Immature natural killer cell (primary cell): ENCODE data around the gene MS4A8. TPM values are rescaled to one million over a fixed set of nuclear protein-coding genes. Genes with fewer than 3 reads are reported as not detected.
"Not testable (repeated sequence)": the region's sequence is repeated elsewhere in the genome, so short reads cannot be mapped to it uniquely, and the experiment has no call there.

Experiments
- DNase-seq, 3 donors: peaks; one replicate each; pipeline ENCODE4 v3.0.0; 2022; ENCODE audit warnings: mixed read lengths in 1 of 3
- H3K27ac Mint-ChIP-seq, 6 donors: one replicate each; pipeline ENCODE4 v1.8.0; 2020; ENCODE audit warnings: mixed read lengths in 6 of 6, mild to moderate bottlenecking in 5 of 6, inconsistent platforms in 4 of 6, moderate library complexity in 3 of 6
- H3K27me3 Mint-ChIP-seq, 3 donors: one replicate each; pipeline ENCODE4 v1.8.0; 2020 to 2021; ENCODE audit warnings: low read depth in 3 of 3, mild to moderate bottlenecking in 3 of 3, mixed read lengths in 3 of 3, moderate library complexity in 3 of 3, inconsistent platforms in 1 of 3
- H3K36me3 Mint-ChIP-seq, 3 donors: one replicate each; pipeline ENCODE4 v1.8.0; 2020; ENCODE audit warnings: mixed read lengths in 3 of 3, inconsistent platforms in 2 of 3, mild to moderate bottlenecking in 2 of 3
- H3K4me1 Mint-ChIP-seq, 2 donors: one replicate each; pipeline ENCODE4 v1.8.0; 2020; ENCODE audit warnings: inconsistent platforms in 2 of 2, mild to moderate bottlenecking in 2 of 2, mixed read lengths in 2 of 2, moderate library complexity in 1 of 2
- H3K4me3 Mint-ChIP-seq, 5 donors: one replicate each; pipeline ENCODE4 v1.8.0; 2020; ENCODE audit warnings: mild to moderate bottlenecking in 5 of 5, mixed read lengths in 5 of 5, inconsistent platforms in 3 of 5, moderate library complexity in 3 of 5
- H3K9me3 Mint-ChIP-seq, 6 donors: one replicate each; pipeline ENCODE4 v1.8.0; 2020; ENCODE audit warnings: mild to moderate bottlenecking in 6 of 6, mixed read lengths in 6 of 6, inconsistent platforms in 4 of 6, moderate library complexity in 3 of 6
- polyA plus RNA-seq, 3 donors: library from polyadenylated mRNA; unstranded; fragments of 300-500 nt; fragmentation: Illumina TruSeq; gene quantifications; one replicate each; pipeline ENCODE4 v1.2.3, GENCODE V29; 2021

The MS4A8 gene
- polyA plus RNA-seq, 3 donors from 2014 or later: not detected

DNA sequence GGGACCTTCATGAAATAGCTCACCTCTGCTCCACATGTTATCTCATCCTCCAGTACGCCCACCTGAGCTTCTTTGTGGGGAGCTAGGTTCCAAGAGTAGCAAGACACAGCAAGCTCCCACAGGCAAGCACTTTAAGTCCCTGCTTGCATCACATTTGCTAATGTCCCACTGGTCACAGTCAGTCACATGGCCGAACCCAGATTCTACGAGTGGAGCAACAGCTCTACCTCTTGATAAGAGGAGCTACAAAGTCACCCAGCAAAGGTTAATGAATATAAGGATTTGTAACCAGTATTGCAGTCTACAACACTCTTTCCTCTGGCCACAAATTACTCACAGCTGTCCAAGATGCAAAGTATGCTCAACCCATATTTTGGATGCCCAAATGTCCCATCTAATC, 42.0 kb downstream of the MS4A8 start:
- Mint-ChIP-seq H3K9me3 (peaks cover 0 to 4% (median 0%) of the 10 kb centered on the region in 6 donors), H3K27me3 (peaks cover 2 to 3% (median 3%) of the 10 kb centered on the region in 3 donors), H3K27ac (no peak overlapping the region), H3K36me3 (no peaks in the 10 kb centered on the region), H3K4me3 (no peak overlapping the region), H3K4me1 (no peaks in the 10 kb centered on the region)
- DNase-seq: no peak

- no peaks in the 10 kb centered on the region for H3K4me1 Mint-ChIP-seq
- H3K27me3 Mint-ChIP-seq: peaks cover 2 to 3% (median 3%) of the 10 kb centered on the region in 3 donors
- no peak overlapping the region for H3K4me3 Mint-ChIP-seq
- H3K27ac Mint-ChIP-seq: no peak overlapping the region
- DNase-seq: no peak
- no peaks in the 10 kb centered on the region for H3K36me3 Mint-ChIP-seq
- peaks cover 0 to 4% (median 0%) of the 10 kb centered on the region in 6 donors for H3K9me3 Mint-ChIP-seq
Observed at GRCh38 chr11:60743058-60743457, 43.6 kb downstream of the MS4A8 start.

DNA sequence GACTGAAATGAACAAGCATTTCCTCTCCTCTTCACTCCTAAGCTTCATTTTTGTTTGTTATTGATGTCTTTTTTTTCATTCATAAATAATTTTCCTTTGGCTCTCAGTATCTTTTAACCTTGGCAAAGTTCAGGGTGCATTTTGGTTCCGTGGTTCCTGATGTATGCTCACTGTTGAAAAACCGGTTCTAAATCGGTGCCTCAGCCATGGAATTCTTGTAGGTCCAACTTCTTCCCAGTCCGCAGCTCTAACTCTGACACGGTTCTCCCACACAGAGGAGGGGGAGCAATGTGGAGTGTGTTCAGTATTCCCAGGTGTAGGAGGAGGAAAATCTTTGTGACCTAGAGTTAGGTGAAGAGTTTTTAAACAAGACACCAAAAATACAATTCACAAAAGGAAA, 44.7 kb downstream of the MS4A8 start:
- no peak overlapping the region for H3K4me3 Mint-ChIP-seq
- H3K4me1 Mint-ChIP-seq: no peaks in the 10 kb centered on the region
- no peak for DNase-seq
- no peak overlapping the region for H3K27ac Mint-ChIP-seq
- peaks cover 0 to 4% (median 0%) of the 10 kb centered on the region in 6 donors for H3K9me3 Mint-ChIP-seq
- H3K36me3 Mint-ChIP-seq: no peaks in the 10 kb centered on the region
- peaks cover 0 to 3% (median 3%) of the 10 kb centered on the region in 3 donors for H3K27me3 Mint-ChIP-seq

GRCh38 chr11:60747359-60747873, 48.0 kb downstream of the MS4A8 start:
- Mint-ChIP-seq H3K27me3 (peaks cover 0 to 4% (median 3%) of the 10 kb centered on the region in 3 donors), H3K4me3 (no peak overlapping the region), H3K4me1 (no peaks in the 10 kb centered on the region), H3K9me3 (peaks cover 0 to 4% (median 0%) of the 10 kb centered on the region in 6 donors), H3K36me3 (no peaks in the 10 kb centered on the region), H3K27ac (no peak overlapping the region)
- no peak for DNase-seq

GRCh38 chr11:60748225-60748624, 48.8 kb downstream of the MS4A8 start:
- H3K27me3 Mint-ChIP-seq: peaks cover 0 to 3% (median 3%) of the 10 kb centered on the region in 3 donors
- no peak overlapping the region for H3K27ac Mint-ChIP-seq
- peaks cover 0 to 4% (median 0%) of the 10 kb centered on the region in 6 donors for H3K9me3 Mint-ChIP-seq
- H3K36me3 Mint-ChIP-seq: no peaks in the 10 kb centered on the region
- no peak for DNase-seq
- no peaks in the 10 kb centered on the region for H3K4me1 Mint-ChIP-seq
- H3K4me3 Mint-ChIP-seq: no peak overlapping the region

- Mint-ChIP-seq H3K27me3 (peaks cover 0 to 3% (median 2%) of the 10 kb centered on the region in 3 donors), H3K4me1 (no peaks in the 10 kb centered on the region)
- DNase-seq: no peak
Observed at GRCh38 chr11:60748821-60749220, 49.4 kb downstream of the MS4A8 start.

DNA sequence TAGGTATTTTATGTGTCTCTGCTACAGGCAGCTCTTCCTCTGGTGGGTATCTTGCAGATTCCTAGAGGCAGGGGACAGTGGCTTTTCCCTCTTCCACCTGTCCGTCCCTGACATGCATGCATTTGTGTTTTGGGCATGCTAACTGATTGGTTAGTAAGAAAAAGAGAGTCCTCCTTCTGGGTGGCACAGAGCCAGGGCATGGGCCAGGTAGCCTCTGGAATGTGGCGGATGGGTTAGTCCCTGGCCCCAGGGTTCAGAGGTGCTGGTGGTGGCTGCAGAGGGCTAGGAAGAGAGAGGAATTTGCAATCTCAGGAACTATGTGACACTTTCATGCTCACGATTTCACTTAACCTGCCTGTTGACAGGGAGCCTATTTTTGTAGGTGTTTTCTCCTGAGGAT, 51.5 kb downstream of the MS4A8 start:
- no peak overlapping the region for H3K4me3 Mint-ChIP-seq
- H3K4me1 Mint-ChIP-seq: no peaks in the 10 kb centered on the region
- peaks cover 0 to 5% (median 2%) of the 10 kb centered on the region in 3 donors for H3K27me3 Mint-ChIP-seq
- DNase-seq: no peak
- no peaks in the 10 kb centered on the region for H3K9me3 Mint-ChIP-seq
- no peak overlapping the region for H3K27ac Mint-ChIP-seq
- no peaks in the 10 kb centered on the region for H3K36me3 Mint-ChIP-seq

More at GRCh38 chr11:60748821-60749220, 49.4 kb downstream of the MS4A8 start:
- Mint-ChIP-seq H3K27ac (no peak overlapping the region), H3K9me3 (peaks cover 0 to 4% (median 0%) of the 10 kb centered on the region in 6 donors), H3K4me3 (no peak overlapping the region), H3K36me3 (no peaks in the 10 kb centered on the region)

- H3K4me1 Mint-ChIP-seq: no peaks in the 10 kb centered on the region
- peaks cover 0 to 17% (median 2%) of the 10 kb centered on the region in 3 donors for H3K27me3 Mint-ChIP-seq
- H3K4me3 Mint-ChIP-seq: no peak overlapping the region
- H3K27ac Mint-ChIP-seq: no peak overlapping the region
- DNase-seq: no peak
- H3K9me3 Mint-ChIP-seq: no peaks in the 10 kb centered on the region
- H3K36me3 Mint-ChIP-seq: no peaks in the 10 kb centered on the region
Observed at GRCh38 chr11:60753309-60753708, 53.9 kb downstream of the MS4A8 start.

DNA sequence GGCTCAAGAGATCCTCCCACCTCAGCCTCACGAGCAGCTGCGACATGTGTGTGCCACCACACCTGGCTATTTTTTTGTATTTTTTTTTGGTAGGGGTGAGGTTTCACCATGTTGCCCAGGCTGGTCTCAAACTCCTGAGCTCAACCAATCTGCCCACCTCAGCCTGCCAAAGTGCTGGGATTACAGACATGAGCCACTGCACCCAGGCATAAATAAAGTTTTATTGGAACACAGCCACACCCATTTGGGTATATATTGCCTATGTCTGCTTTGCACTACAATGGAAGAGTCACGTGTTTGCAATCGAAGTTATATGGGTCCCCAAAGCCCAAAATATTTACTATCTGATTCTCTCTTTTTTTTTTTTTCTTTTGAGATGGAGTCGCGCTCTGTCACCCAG, 55.5 kb downstream of the MS4A8 start:
- H3K36me3 Mint-ChIP-seq: no peaks in the 10 kb centered on the region
- H3K27me3 Mint-ChIP-seq: peaks cover 0 to 17% (median 2%) of the 10 kb centered on the region in 3 donors
- H3K4me3 Mint-ChIP-seq: no peak overlapping the region
- H3K27ac Mint-ChIP-seq: no peak overlapping the region
- DNase-seq: no peak
- no peaks in the 10 kb centered on the region for H3K9me3 Mint-ChIP-seq
- no peaks in the 10 kb centered on the region for H3K4me1 Mint-ChIP-seq

GRCh38 chr11:60756307-60757032, 57.1 kb downstream of the MS4A8 start, which contains the start of gene MS4A15:
MS4A15 (plus strand) TSS chr11:60756867; CDS start chr11:60763734, 6,867 bp downstream.
- H3K4me3 Mint-ChIP-seq: no peak within 1 kb of the TSS
- no peak within 1 kb of the TSS for H3K27ac Mint-ChIP-seq
- H3K9me3 Mint-ChIP-seq: no peaks in the 10 kb centered on the region
- no peak for DNase-seq
- H3K36me3 Mint-ChIP-seq: no peaks in the 10 kb centered on the region
- peaks cover 0 to 14% (median 2%) of the 10 kb centered on the region in 3 donors for H3K27me3 Mint-ChIP-seq
- no peaks in the 10 kb centered on the region for H3K4me1 Mint-ChIP-seq

- Mint-ChIP-seq H3K36me3 (no peaks in the 10 kb centered on the region), H3K4me1 (no peaks in the 10 kb centered on the region), H3K27me3 (peaks cover 0 to 14% (median 2%) of the 10 kb centered on the region in 3 donors), H3K27ac (no peak overlapping the region), H3K9me3 (no peaks in the 10 kb centered on the region), H3K4me3 (no peak overlapping the region)
- no peak for DNase-seq
Observed at GRCh38 chr11:60757231-60757800, 57.9 kb downstream of the MS4A8 start.

DNA sequence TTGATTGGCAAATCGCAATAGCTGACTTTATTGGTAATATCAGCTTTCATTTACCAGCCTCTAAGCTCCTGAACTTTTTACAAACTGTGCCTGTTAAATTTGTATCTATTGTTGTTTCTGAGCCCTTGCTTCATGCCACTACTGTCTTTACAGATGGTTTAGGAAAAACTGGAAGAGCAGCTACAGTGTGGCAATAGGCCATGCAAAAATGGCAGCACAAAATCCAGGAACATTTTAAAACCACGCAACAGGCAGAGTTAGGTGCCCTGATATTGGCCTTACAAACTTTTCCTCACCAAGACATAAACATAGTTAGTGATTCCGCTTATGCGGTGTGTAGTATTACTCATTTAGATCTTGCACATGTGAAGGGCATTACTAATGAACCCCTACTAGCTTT, 59.3 kb downstream of the MS4A8 start:
- not testable (repeated sequence) for H3K36me3 Mint-ChIP-seq, H3K4me1 Mint-ChIP-seq, H3K9me3 Mint-ChIP-seq, H3K4me3 Mint-ChIP-seq, H3K27ac Mint-ChIP-seq, DNase-seq
- peaks cover 0 to 14% (median 2%) of the 10 kb centered on the region in 3 donors for H3K27me3 Mint-ChIP-seq

- not testable (repeated sequence) for H3K27ac Mint-ChIP-seq, DNase-seq, H3K4me3 Mint-ChIP-seq, H3K36me3 Mint-ChIP-seq, H3K4me1 Mint-ChIP-seq, H3K9me3 Mint-ChIP-seq
- peaks cover 0 to 14% (median 2%) of the 10 kb centered on the region in 3 donors for H3K27me3 Mint-ChIP-seq
Observed at GRCh38 chr11:60759438-60760225, 60.2 kb downstream of the MS4A8 start.
